Esophagus muscularis mucosa (tissue), 4 donors: ENCODE data around the gene CFL2. TPM values are rescaled to one million over a fixed set of nuclear protein-coding genes. Genes with fewer than 3 reads are reported as not detected.

Experiments
- DNase-seq: peaks from one replicate; pipeline ENCODE4 v3.0.0-alpha.2; 2017; ENCODE audit errors: extremely low spot score
- H3K27ac ChIP-seq, 4 donors: fragments of 200-600 bp; sonication (generic); replicated peaks in 1 of 4; 1 replicate in 3 of 4; 2 replicates in 1 of 4; pipeline ENCODE4 v1.5.1; 2016 to 2019; ENCODE audit warnings: mild to moderate bottlenecking in 1 of 4
- H3K27me3 ChIP-seq, 4 donors: fragments of 200-600 bp; sonication (generic); one replicate each; pipeline versions ENCODE4 v1.5.1 to v1.6.0; 2016 to 2019
- H3K36me3 ChIP-seq, 4 donors: fragments of 200-600 bp; sonication (generic); one replicate each; pipeline ENCODE4 v1.5.1; 2016 to 2019
- H3K4me1 ChIP-seq, 4 donors: fragments of 200-600 bp; sonication (generic); one replicate each; pipeline ENCODE4 v1.5.1; 2016 to 2019
- H3K4me3 ChIP-seq, 4 donors: fragments of 200-600 bp; sonication (generic); 1 replicate in 2 of 4; 2 replicates in 2 of 4; pipeline ENCODE4 v1.5.1; 2016 to 2019; ENCODE audit warnings: mild to moderate bottlenecking in 4 of 4, moderate library complexity in 1 of 4
- H3K9me3 ChIP-seq, 4 donors: fragments of 200-600 bp; sonication (generic); 1 replicate in 3 of 4; 2 replicates in 1 of 4; pipeline ENCODE4 v1.5.1; 2016 to 2019
- EP300 ChIP-seq: sonication (generic); formaldehyde crosslinking; IDR thresholded peaks from one replicate; pipeline ENCODE4 v1.6.1; 2017; ENCODE audit warnings: antibody characterized with exemption
- POLR2A ChIP-seq: fragments of 450-650 bp; IDR thresholded peaks from one replicate; pipeline ENCODE4 v1.6.1; 2017; ENCODE audit warnings: antibody characterized with exemption, moderate library complexity, mild to moderate bottlenecking, low read depth
- POLR2AphosphoS5 ChIP-seq, 2 donors: sonication (generic); formaldehyde crosslinking; IDR thresholded peaks; one replicate each; pipeline ENCODE4 v1.6.1; 2017; ENCODE audit warnings: antibody characterized with exemption in 2 of 2
- WGBS: methylation state at CpG from one replicate; pipeline ENCODE4 v1.1.5; 2018; 5-methylcytosine and 5-hydroxymethylcytosine counted together
- intact Hi-C: fragments of 100-400 bp; cut with DNase I; formaldehyde crosslinking; loops from one replicate; pipeline ENCODE4 v1.15.1; 2023
- total RNA-seq, 4 donors: library from RNA; depleted of rRNA; stranded (reverse); fragments of >200 nt; gene quantifications; one replicate each; pipeline versions ENCODE4 v1.1.0 to v1.2.1, GENCODE V29; 2016
- TF ChIP-seq, protein P1 (sequence below), 3 experiments: fragments of 200-600 bp in 2 of 3; fragments of 450-650 bp in 1 of 3; sonication (generic) in 2 of 3; IDR thresholded peaks; one replicate each; pipeline ENCODE4 v1.5.1; 2017 to 2019; ENCODE audit warnings: antibody characterized with exemption in 3 of 3, mild to moderate bottlenecking in 2 of 3, moderate library complexity in 1 of 3

Gene CFL2
- total RNA-seq, 4 donors from 2014 or later: 247 to 265 (median 257) TPM

DNA sequence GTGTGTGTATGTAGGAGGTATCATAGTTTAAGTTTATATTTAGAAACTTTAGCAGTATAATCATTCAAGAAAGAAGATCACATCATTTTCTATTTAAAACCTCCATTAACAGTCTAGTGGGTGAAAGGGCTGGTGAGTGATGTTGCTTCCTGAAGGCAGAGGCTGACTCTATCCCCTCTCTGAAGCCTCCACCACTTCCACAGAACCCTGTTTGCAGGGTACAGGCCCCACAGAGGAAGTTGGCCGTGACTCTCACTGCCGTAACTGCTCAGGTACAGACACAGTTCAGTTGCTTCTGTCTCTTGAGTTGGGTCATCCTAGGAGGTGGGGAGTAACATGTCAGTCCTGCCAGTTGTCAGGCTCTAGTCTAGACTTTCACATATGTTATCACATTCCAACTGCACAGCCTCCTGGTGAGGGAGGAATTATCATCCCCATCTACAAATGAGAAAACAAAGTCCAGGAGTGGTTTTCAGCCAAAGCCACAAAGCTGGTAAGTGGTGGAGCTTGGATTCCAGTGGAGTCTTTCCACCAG, 31.5 kb downstream of the CFL2 start:
- Histone ChIP-seq H3K4me1 (peaks cover 0 to 3% (median 0%) of the 10 kb centered on the region in 4 donors), H3K36me3 (no peaks in the 10 kb centered on the region), H3K4me3 (no peak overlapping the region), H3K27me3 (no peaks in the 10 kb centered on the region), H3K9me3 (no peaks in the 10 kb centered on the region), H3K27ac (no peak overlapping the region)
- no peak for TF ChIP-seq EP300
- no peak for TF ChIP-seq POLR2A
- TF ChIP-seq, protein P1, sequence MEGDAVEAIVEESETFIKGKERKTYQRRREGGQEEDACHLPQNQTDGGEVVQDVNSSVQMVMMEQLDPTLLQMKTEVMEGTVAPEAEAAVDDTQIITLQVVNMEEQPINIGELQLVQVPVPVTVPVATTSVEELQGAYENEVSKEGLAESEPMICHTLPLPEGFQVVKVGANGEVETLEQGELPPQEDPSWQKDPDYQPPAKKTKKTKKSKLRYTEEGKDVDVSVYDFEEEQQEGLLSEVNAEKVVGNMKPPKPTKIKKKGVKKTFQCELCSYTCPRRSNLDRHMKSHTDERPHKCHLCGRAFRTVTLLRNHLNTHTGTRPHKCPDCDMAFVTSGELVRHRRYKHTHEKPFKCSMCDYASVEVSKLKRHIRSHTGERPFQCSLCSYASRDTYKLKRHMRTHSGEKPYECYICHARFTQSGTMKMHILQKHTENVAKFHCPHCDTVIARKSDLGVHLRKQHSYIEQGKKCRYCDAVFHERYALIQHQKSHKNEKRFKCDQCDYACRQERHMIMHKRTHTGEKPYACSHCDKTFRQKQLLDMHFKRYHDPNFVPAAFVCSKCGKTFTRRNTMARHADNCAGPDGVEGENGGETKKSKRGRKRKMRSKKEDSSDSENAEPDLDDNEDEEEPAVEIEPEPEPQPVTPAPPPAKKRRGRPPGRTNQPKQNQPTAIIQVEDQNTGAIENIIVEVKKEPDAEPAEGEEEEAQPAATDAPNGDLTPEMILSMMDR (IDR thresholded peaks at IDR 0.05): no peak
- no peak for TF ChIP-seq POLR2AphosphoS5 (IDR thresholded peaks at IDR 0.05)
- no peak for DNase-seq
- no CpG with 5 or more reads among the region's 2 CpGs for WGBS
- intact Hi-C loops: no loop called here

DNA sequence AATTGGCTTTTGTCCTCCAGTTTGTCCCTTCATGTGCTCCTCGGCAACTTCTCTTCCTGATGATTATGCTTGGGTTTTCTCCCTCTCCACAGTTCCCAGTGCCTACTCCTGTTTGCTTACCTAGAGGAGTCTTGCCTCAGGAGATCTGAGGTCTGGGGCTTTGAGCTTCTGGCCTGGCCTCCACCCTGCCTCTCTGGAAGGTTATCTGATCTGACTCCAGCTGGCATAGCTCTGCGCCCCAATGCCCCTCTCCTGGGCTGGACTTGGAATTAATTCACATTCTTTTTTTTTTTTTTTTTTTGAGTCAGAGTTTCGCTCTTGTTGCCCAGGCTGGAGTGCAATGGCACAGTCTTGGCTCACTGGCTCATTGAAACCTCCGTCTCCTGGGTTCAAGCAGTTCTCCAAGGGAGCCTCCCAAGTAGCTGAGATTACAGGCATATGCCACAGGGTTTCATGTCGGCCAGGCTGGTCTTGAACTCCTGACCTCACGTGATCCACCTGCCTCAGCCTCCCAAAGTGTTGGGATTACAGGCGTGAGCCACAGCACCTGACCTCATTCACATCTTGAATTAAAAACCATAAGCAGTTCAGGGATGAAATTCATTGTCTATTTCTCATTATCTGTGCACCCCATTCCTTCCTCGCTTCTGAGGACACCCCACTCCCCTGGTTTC, 33.5 kb downstream of the CFL2 start:
- intact Hi-C loops: no loop called here
- Histone ChIP-seq H3K27me3 (no peaks in the 10 kb centered on the region), H3K27ac (no peak overlapping the region), H3K4me3 (no peak overlapping the region), H3K9me3 (no peaks in the 10 kb centered on the region), H3K4me1 (peaks cover 0 to 5% (median 0%) of the 10 kb centered on the region in 4 donors), H3K36me3 (no peaks in the 10 kb centered on the region)
- TF ChIP-seq POLR2A: no peak
- TF ChIP-seq POLR2AphosphoS5 (IDR thresholded peaks at IDR 0.05): no peak
- TF ChIP-seq EP300: no peak
- TF ChIP-seq, protein P1 (IDR thresholded peaks at IDR 0.05): no peak
- 86% methylated on average over 8 of the region's 8 CpGs for WGBS
- DNase-seq: no peak

DNA sequence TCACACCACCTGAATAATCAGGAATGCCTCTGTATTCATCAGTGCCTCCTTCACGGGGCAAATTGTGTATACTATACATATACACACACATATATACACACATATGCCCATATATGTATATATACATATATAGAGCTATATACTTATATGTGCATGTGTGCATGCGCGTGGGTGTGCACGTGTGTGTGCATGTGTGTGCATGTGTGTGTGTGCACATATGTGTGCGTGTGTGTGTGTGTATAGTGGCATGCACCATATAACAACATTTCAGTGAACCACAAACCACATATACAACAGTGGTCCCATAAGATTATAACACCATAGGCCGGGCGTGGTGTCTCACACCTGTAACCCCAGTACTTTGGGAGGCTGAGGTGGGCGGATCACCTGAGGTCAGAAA, 35.7 kb downstream of the CFL2 start:
- TF ChIP-seq POLR2AphosphoS5 (IDR thresholded peaks at IDR 0.05): no peak
- TF ChIP-seq EP300: no peak
- TF ChIP-seq, protein P1 (IDR thresholded peaks at IDR 0.05): no peak
- no peak for TF ChIP-seq POLR2A
- Histone ChIP-seq H3K27me3 (no peaks in the 10 kb centered on the region), H3K27ac (no peak overlapping the region), H3K4me3 (no peak overlapping the region), H3K36me3 (no peaks in the 10 kb centered on the region), H3K9me3 (no peaks in the 10 kb centered on the region), H3K4me1 (peaks cover 0 to 5% (median 0%) of the 10 kb centered on the region in 4 donors)
- no peak for DNase-seq
- 92% methylated on average over 8 of the region's 8 CpGs for WGBS
- intact Hi-C loops: no loop called here

DNA sequence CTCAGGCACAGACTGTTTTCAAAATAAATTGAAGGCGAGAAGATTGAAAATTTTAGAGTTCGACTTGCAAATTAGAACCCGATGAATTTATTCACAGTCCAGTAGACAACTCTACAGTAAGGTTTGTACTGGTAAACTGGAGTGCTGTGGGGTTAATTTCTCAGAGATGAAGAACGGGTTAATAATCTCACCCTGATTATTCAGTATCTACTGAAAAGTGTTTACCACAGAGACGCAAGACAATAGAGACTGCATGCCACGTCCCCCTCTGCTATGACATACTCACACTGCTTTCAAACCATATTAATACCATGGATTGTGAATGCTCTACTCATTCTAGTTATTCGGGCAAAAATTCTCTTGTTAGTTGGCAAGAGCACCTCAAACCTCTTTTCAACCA, 36.1 kb downstream of the CFL2 start:
- H3K36me3 ChIP-seq: no peaks in the 10 kb centered on the region
- DNase-seq: no peak
- TF ChIP-seq POLR2A (no peak), POLR2AphosphoS5 (IDR thresholded peaks at IDR 0.05) (no peak), EP300 (no peak)
- TF ChIP-seq, protein P1 (IDR thresholded peaks at IDR 0.05): no peak
- no peaks in the 10 kb centered on the region for H3K27me3 ChIP-seq
- intact Hi-C loops: no loop called here
- no peak overlapping the region for H3K4me3 ChIP-seq
- H3K27ac ChIP-seq: no peak overlapping the region
- peaks cover 0 to 5% (median 0%) of the 10 kb centered on the region in 4 donors for H3K4me1 ChIP-seq
- 67% methylated on average over 7 of the region's 7 CpGs for WGBS
- no peaks in the 10 kb centered on the region for H3K9me3 ChIP-seq
